HG03521 (cell line): ENCODE measurements around the gene SAMD5.

Experiments used
- ATAC-seq: cut with Tn5 transposase; IDR thresholded peaks from one replicate; pipeline ENCODE4 v1.9.1; 2021; ENCODE audit warnings: mild to moderate bottlenecking, moderate library complexity; ENCODE audit not compliant: unreplicated experiment

The SAMD5 gene

DNA sequence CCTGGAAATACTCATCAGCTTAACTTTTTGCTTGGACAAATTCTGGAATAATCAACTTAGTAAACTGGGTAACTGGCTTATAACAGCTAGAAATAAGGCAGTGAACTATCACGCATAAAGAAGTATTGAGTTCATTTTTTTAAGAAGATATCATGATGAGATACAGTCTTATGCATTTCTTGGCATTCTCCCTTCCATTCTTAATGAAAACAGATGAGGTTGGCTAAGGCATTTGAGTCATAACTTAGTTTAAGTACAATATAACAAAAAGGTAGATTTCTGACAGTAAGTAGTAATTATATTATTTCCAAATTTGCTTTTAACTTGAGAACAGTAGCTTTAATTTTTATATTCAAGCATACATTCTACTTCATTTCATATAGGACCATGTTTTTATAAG is 56.1 kb downstream of the SAMD5 start:
- no peak for ATAC-seq

DNA sequence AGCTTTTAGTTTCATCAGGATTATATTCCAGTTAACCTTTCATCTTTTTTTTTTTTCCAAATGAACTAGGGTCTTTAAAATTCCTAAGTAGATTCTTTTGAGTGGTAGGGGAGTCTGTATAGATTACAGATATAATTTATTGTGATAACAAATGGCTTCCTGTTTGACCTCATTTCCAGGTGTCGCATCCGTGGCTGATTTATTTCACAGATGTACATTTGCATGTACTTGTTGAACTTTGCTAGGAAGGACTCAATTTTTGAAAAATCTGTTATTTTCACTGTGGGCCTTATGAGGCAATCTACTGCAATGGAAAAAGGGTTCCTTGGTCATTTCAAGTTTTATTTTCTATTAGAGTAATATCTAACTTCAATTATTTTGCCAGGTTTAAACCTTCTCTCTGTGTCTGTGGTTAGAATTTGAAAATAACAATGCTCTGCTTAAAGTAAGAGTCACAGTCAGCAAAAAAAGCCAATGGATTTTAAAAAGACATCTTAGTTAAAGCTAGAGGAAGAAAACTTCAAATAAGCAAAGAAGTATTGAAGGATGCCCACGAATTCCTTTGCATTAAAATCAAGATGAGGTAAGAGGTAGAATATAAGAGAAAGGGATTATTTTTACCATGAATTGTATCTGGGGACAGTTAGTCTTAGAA is 57.9 kb downstream of the SAMD5 start:
- no peak for ATAC-seq

DNA sequence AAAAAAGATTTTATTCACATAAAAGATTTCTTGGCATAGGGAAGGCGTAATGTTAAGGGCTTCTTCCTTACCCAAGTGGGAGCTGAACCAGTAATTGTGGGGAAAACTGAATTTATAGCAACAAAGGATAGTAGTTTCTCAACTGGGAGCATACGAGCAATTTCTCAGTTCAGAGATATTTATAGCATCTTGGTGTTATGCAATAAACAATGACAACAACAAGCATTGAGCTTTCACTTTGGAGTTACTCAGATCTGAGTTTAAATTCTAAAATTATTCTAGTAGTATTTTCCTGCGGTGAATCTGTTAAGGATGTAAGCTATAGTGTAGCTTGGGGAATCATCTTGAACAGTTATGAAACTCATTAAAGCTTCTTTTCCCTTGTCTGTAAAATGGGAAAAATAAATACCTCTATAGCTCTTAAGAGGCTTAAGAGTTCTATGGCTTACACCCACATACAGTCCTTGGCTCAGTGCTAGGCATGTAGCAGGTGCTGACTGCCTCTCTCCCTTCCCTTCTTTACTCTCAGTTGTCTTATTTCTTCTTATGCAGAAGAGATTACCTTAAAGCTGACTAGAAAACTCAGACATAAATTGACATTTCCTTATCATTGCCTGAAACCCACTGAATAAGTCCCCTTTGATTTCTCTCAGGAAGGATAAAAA is 58.8 kb downstream of the SAMD5 start:
- ATAC-seq = no peak

DNA sequence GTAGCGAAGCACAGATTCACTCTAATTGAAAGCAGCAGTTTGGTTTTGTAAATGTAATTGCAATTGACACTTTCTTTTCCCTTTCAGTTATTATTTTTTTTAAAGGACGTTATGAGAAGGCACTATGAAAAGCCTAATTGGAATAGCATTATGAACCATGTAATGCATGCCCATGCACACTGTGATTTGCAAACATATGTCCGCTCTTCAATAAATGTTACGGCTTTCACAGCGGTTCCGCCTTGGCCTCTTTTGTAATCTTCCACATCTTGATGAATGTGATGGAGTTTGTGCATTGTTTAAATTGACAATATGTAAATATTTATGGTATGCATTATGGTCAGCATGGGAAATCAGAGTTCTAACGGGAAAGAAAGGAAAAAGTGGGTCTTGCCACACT is 61.3 kb downstream of the SAMD5 start:
- no peak for ATAC-seq

DNA sequence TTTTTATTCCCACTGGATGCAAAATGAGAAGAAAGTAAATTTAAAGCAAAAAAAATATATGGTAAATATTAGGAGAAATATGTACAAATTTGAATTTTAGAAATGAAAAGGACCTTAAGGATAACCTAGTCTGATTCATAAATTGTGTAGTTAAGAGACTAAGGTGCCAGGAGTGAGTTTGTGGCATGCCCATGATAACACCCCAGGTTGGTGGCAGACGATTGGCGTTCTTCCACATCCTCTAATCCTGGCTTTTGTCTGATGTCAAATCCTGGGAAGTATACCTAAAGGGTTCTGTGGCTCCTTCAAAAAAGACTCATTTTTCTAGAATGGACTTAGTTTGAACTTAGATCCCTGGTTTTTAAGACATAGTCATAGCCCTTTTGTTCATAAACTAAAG is 62.2 kb downstream of the SAMD5 start:
- ATAC-seq = no peak

DNA sequence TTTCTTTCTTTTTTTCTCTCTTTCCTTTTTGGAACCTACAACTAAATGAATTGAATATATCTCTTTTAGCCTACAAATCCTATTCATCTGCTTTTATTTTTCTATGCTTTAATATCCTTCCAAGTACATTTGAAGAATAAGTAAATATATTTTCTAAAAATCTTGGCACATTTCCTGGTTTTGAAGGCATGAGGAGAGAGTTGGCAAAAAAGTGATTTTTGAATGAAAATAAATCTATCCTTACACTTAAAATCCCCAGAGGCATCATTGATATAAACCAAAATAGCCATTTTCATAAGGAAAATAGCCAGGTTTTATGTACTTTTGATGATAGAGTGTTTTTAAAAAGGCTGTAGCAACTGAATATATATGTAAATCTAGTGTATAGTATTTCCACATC is 69.0 kb downstream of the SAMD5 start:
- no peak for ATAC-seq

DNA sequence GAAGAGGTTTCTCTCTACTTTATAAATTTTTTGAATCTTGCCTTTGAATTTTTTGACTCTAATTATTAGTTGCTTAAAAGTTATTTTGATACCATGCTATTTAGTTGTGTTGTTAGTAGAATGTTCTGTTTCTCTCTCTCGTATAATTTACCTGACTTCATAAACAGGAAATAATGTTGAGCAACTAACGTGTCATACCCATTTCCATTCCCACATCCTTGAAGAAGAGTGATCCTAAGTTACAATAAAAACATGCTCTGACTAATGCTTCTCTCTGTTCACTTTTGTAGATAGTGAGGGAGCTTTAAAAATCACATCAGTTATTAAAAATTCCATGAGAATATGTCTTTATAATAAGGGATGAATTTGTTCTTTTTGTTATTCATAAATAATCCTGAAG is 69.7 kb downstream of the SAMD5 start:
- ATAC-seq = no peak

DNA sequence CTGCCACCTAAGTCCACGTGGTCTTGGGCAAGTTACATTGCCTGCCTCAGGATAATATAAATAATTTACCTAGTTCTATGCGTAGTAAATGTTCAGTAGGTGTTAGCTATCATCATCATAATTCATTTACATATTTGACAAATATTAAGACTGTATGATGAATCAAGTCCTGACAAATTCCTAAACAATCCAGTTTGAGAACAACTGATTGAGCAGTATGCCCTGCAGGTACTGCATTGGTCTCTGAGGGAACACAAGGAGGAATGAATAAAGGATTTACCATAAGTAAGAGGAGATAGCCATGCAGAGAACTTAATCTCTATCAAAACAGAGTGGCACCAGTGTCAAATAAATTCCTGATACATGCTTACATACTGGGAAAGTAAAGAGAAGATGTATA is 70.4 kb downstream of the SAMD5 start:
- no peak for ATAC-seq

DNA sequence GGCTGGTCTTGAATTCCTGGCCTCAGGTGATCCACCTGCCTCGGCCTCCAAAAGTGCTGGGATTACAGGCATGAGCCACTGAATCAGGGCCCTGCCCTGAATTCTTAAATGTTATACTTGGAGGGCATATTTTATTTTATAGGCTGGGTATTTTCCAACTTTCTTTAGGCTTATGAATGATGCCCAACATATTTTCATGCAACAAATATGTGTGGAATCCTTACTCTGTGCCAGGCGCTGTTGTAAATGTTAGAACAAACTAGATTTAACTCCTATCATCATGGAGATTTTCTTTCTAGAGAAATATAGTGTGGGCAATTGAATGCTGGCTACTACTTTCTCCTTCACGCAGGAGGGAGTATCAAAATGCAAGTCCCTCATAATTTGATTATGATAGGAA is 71.2 kb downstream of the SAMD5 start:
- ATAC-seq = no peak

DNA sequence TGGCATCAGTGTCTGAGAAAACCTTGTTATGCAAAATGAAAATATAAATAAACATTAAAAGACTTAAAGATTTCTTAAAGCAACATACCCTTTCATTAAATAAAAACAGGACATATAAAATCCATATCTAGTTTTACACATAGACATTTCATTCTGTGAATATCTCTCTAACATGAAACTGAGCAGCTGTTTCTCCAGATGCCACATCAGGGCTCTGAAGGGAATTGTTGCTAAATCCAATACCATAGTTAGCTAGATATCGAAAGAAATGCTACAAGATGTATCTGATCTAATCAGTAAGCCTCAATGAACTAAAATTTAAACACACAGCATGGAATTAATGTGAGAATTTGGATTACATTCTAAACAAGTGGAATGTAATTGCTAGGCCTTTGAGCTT is 74.5 kb downstream of the SAMD5 start:
- ATAC-seq = no peak

DNA sequence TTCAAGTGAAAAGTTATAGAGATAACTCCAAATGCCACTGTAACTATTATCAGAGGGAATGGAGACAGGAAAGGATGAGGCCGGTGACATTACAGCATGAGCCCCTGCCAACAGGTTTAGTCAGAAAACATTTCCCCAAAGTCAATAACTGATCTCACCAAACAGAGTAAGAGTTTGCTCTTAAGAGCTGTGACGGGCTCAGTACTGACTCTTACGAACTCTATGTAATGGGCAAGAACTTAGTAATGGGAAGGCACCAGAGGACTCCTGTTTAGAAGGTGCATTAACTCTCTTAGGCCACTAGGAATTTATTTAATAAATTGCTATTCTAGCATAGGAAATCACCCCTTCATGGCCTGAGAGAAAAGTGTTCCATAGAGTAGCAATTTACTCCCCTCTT is 76.8 kb downstream of the SAMD5 start:
- no peak for ATAC-seq

DNA sequence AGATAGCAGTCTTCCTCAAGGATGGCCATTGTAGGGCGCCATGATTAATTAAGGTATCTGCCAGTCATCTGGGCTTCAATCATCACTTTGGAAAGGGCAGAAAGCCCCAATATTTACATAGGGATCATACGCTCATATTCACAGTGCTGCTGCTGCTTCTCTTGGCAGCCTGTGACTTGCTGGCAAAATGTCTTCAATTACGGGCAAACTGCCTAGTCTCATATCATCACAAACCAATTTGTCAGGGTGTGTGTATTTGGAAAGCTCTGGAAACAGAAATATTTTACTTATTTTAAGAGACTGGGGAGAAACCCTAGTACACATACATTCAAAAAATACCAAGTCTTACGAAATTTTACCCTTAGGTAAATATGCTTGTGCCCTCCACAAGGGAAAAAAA is 77.6 kb downstream of the SAMD5 start:
- ATAC-seq = no peak

DNA sequence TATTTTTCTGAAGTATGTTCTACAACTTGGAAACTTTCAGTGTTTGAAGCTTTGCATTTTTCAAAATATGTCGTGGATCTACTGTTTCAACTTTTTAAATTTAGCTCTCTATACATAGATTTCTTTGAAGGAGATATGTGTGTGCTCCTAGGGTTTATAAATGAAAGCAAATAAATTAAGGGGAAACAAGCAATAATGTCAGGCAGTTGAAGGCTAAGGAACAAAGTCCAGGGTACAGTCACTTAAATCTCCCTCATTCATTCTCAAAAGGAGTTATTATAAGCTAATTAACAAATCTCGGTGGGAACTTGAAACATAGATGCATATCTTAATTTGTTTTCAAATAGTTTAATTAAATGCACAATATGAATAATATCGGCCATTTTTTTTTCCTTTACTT is 79.4 kb downstream of the SAMD5 start:
- no peak for ATAC-seq

DNA sequence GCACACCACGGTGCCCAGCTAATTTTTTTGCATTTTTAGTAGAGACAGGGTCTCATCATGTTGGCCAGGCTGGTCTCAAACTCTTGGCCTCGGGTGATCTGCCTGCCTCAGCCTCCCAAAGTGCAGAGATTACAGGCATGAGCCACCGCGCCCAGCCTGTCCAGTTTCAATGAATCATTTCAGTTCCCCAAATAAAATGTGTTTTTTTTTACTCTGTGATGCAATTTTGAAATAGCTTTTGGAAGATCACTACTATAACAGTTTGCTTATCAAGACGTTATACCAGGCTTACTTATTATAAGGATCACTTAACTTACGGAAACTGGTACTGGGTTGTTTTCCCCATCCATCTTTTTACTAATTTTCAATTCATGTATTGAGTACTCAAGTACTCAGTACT is 80.0 kb downstream of the SAMD5 start:
- no peak for ATAC-seq

DNA sequence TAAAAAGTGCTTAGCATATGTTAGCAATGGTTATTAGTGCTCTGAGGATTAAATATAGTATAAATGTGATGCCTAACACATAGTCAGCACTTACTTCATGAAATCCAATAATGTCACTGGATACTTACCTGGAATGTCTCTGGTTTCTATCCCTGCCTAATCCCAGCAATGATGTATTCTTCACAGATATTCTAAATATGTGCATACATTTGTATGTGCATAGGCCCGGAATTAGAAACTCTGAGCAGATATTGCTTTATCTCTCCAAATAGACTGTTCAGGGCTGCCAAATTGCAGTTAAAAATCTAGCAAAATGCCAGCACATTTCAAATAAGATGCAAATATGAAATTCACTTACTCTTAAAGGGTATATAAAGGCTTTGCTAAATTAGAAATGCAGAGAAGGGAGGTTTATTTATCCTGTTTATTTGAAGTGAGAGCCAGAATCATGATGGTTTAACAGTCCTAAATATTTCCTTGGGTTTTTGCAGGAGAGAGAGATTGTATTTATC is 81.3 kb downstream of the SAMD5 start:
- no peak for ATAC-seq

DNA sequence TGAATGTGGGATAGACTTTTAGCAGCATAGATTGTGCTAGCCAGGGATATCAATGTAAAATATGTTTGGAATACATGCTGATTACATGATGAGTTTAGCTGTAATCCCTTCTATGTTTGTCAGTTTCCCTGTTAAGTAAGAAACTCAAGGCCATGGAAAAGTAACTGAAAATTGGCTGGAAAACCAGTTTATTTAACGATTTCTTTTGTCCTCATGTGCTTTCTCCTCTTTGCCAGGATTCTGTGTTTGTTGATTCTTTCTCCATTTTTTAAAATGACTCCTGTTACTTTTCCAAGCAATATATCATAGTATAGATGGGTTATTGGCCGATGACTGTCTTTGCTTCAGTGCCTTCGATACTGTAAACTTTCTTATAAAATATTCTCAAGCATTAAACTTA is 87.5 kb downstream of the SAMD5 start:
- ATAC-seq = no peak

DNA sequence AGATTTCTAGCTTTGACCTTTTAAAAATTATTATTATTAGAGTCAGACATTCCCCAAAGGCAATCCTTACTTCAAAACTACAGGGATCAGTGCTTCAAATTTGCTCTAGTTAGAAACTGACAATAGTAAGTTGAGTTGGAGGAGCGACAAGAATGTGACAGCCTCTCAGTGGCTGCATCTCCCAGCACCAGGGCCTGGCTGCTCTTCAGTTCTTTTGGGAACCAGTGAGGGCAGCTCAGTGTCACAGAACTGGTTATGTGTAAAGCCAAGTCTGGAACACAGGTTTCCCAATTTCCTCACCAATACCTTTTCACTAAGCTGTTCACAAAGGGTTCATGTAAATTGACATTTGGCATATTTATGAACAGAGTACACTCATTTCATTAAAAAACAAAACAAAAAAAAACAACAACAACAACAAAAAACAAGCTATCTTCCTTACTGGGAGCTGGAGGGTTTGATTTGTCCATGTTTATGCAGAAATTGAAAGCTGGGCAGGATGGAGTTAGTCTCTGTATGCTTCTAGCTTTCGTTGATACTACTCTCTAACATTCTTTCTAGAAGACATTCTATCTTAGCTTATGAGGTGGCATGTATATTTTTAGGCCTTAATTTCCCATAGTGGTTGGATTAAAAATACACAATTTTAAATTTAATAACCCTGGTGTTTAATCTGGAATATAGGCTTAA is 95.0 kb downstream of the SAMD5 start:
- no peak for ATAC-seq

DNA sequence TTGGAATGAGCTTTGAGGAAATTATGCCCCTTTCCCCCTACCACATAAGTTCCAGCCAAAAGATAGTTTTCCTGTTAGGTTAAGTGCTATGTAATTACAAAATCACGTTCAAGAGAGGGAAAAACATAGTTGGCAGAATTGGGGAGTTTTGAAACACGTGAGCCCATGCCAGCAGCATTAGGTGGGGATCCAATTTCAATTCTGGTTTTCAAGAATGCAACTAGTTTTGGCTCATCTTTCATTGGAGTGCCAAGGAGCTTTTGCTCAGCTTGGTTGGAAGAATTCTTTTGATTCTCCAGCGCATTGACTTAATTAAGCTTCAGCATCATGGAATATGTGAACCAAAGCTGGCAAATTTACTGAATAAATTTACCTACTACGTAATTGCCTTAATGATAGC is 95.9 kb downstream of the SAMD5 start:
- no peak for ATAC-seq

DNA sequence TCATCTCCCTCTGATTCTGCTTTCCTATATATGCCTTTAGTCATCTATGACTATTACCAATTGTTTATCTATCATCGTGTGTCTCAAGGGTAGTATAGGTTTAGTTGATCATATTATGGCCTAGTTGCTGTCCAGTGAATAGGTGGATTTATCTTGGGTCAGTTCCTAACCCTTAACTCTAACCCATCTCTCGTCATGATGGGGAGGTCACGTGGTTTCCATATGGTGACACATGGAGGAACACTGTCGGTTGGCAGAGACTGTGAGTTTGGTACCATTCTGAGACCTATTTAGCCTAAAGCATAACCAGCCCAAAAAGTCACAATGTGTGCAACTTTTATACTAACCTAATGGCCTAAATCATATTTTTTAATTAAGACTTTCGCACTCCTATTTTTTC is 103.5 kb downstream of the SAMD5 start:
- ATAC-seq = no peak

DNA sequence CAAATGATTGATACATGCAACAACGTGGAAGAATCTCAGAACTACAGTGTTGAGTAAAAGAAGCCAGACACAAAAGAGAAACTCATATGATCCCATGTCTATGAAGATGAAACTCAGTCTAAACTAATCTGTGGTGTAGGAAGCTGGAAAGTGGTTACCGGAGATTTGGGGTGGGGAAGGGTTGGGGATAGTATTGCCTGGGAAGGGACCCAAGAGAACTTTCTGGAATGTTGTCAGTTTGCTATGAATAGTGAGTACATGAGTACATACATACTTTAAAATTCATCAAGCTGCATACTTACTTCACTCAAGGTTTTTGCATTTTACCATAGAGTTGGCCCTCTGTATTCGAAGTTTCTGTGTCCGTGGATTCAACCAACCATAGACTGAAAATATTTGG is 106.0 kb downstream of the SAMD5 start:
- no peak for ATAC-seq

DNA sequence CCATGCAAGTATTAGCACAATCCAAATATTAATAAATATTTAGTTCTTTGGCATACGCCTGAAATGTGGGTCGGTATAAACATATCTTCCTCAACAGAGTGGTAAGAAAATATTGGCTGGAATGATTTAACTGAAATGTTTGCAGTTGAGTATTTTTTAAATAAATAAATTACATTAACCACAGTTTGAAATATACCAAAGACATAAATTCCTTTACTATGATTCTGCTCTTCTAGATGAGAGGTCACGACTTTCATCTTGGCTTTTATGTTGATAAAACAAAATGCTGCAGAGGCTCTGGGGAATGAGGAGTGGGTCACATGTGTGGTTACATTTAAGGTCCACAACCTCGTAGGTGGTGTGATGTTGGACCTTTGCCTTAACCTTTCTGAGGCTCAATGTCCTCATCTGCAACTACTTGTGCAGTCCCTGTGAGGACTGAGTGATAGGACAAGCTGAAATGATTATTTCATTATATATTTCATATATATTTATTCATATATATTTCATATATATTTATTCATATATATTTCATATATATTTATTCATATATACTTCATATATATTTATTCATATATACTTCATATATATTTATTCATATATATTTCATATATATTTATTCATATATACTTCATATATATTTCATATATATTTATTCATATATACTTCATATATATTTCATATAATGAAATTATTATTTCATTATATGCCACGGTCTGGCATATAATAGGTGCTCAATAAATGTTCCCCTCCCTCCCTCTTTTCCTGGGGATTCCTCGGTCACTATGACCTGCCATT is 107.4 kb downstream of the SAMD5 start:
- no peak for ATAC-seq
